ENCODE measurements around the gene UNCX.
"Not testable (repeated sequence)": the region's sequence is repeated elsewhere in the genome, so short reads cannot be mapped to it uniquely, and the experiment has no call there.

Gene UNCX

GRCh38 chr7:1279895-1280294 is 47.2 kb downstream of the UNCX start:
- not testable (repeated sequence) for DNase-seq

DNA sequence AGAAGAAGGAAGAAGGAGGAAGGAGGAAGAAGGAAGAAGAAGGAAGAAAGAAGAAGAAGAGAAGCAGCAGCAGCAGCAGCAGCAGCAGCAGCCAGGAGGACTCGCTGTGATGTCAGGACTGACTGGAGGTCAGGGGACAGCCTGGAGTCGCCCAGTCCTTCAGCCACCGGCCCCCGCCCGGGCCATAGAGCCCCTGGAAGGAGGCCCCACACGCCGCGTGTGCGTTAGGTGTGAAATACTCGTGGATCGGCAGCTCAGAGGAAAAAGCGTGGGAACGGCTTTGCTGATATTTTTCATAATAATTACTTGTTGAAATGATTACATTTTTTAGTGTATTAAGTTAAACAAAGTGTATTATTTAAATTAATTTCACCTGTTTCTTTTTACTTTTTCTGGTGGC is 48.4 kb downstream of the UNCX start:
- no peak for DNase-seq

DNA sequence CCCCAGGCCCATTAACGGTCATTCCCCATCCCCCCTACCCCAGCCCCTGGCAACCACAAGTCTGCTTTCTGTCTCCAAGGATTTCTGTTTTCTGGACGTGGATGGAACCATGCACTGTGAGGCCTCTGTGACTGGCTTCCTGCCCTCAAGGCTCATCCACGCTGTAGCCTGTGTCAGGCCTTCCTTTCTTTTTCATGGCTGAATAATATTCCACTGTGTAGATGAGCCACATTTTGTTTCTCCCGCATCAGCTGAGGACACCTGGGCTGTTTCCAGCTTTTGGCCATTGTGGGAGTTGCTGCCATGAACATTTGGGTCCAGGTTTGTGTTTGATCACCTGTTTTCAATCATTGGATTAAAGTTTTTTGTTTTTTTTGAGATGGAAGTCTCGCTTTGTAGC is 50.0 kb downstream of the UNCX start:
- no peak for DNase-seq

GRCh38 chr7:1283337-1283736 is 50.7 kb downstream of the UNCX start:
- DNase-seq = no peak

- no peak for DNase-seq
Observed at GRCh38 chr7:1283941-1284742, 51.5 kb downstream of the UNCX start.

- DNase-seq = no peak
Observed at GRCh38 chr7:1284743-1285458, 52.2 kb downstream of the UNCX start.

- no peak for DNase-seq
Observed at GRCh38 chr7:1285556-1286301, 53.1 kb downstream of the UNCX start.
